Muscle layer of duodenum (tissue), 2 donors: ENCODE results near the gene IVNS1ABP.
"Not testable (repeated sequence)": the region's sequence is repeated elsewhere in the genome, so short reads cannot be mapped to it uniquely, and the experiment has no call there.

Experiments used
- H3K27ac ChIP-seq: one replicate; pipeline ENCODE4 v1.7.0; 2013; ENCODE audit warnings: mild to moderate bottlenecking, low read length
- H3K27me3 ChIP-seq: one replicate; pipeline ENCODE4 v1.7.0; 2013; ENCODE audit warnings: low read depth, mild to moderate bottlenecking, control low read depth, low read length
- H3K36me3 ChIP-seq, 2 donors: one replicate each; pipeline ENCODE4 v1.7.0; 2013; ENCODE audit warnings: low read length in 2 of 2, control low read depth in 1 of 2, mild to moderate bottlenecking in 1 of 2; ENCODE audit not compliant: insufficient read depth in 2 of 2, control insufficient read depth in 1 of 2
- H3K4me1 ChIP-seq, 2 donors: one replicate each; pipeline ENCODE4 v1.7.0; 2013; ENCODE audit warnings: low read length in 2 of 2, mild to moderate bottlenecking in 2 of 2, control low read depth in 1 of 2, moderate library complexity in 1 of 2; ENCODE audit not compliant: insufficient read depth in 2 of 2, control insufficient read depth in 1 of 2
- H3K4me3 ChIP-seq, 2 donors: one replicate each; pipeline ENCODE4 v1.7.0; 2013; ENCODE audit warnings: low read length in 2 of 2, low read depth in 1 of 2, mild to moderate bottlenecking in 1 of 2
- H3K9me3 ChIP-seq, 2 donors: one replicate each; pipeline ENCODE4 v1.7.0; 2013; ENCODE audit warnings: low read length in 2 of 2, control low read depth in 1 of 2, mild to moderate bottlenecking in 1 of 2; ENCODE audit not compliant: control insufficient read depth in 1 of 2
- donor health status: healthy.

IVNS1ABP gene

DNA sequence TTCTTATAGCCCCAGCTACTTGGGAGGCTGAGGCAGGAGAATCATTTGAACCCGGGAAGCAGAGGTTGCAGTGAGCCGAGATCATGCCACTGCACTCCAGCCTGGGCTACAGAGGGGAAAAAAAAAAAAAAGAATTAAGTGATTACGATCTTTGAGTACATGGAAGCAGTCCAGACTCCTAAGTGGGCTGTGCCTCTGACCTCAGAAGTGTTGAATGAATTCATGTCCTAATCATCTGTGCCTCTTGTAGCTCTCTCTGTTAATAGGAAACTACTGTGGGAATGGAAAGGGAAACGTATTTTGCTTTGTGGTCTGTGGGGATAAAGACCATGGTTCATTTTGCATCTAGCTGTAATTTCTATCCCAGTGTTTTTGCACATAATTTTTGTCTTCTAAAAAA lies 8.4 kb upstream of the IVNS1ABP start:
- Histone ChIP-seq H3K27me3 (no peaks in the 10 kb centered on the region), H3K4me3 (no peak overlapping the region), H3K36me3 (no peaks in the 10 kb centered on the region), H3K27ac (no peak overlapping the region), H3K9me3 (no peaks in the 10 kb centered on the region), H3K4me1 (no peaks in the 10 kb centered on the region)

DNA sequence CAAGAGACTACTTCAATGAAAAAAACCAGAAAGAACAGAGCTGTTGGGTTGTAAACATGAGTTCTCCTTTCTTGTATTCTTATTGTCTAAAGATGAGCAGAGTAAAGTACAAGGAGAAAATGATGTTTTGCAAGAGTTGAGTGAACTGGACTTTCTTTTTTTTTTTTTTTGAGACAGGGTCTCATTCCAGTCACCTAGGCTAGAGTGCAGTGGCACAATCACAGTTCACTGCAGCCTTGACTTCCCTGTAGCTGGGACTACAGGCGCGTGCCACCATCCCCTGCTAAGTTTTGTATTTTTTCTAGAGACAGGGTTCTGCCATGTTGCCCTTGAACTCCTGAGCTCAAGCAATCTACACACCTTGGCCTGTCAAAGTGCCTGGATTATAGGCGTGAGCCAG lies 7.1 kb upstream of the IVNS1ABP start:
- no peak overlapping the region for H3K4me3 ChIP-seq
- no peaks in the 10 kb centered on the region for H3K9me3 ChIP-seq
- no peaks in the 10 kb centered on the region for H3K36me3 ChIP-seq
- H3K4me1 ChIP-seq, result no peaks in the 10 kb centered on the region
- H3K27ac ChIP-seq, result no peak overlapping the region
- no peaks in the 10 kb centered on the region for H3K27me3 ChIP-seq

DNA sequence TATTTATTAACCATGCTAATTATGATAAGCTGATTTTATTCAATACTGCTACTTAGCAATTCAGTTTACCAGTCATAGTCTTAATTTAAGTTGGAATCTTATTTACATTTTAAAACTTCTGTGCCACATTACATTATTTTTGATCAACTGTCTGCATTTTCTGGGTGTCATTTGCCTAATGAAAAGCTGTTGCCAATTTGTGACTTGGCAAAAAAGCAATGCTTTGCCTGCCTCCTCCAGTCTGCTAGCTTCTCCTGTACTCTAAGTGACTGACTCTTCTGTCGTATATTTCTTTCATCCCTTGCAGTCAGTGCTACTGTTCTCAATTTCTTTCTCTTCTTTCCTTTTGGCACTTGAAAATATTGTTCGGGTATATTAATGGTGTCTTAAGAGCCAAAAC lies 5.6 kb upstream of the IVNS1ABP start:
- H3K36me3 ChIP-seq, result no peaks in the 10 kb centered on the region
- no peak overlapping the region for H3K4me3 ChIP-seq
- H3K27ac ChIP-seq, result no peak overlapping the region
- no peaks in the 10 kb centered on the region for H3K9me3 ChIP-seq
- peaks cover 5 to 8% of the 10 kb centered on the region in 2 donors for H3K4me1 ChIP-seq
- H3K27me3 ChIP-seq, result no peaks in the 10 kb centered on the region

DNA sequence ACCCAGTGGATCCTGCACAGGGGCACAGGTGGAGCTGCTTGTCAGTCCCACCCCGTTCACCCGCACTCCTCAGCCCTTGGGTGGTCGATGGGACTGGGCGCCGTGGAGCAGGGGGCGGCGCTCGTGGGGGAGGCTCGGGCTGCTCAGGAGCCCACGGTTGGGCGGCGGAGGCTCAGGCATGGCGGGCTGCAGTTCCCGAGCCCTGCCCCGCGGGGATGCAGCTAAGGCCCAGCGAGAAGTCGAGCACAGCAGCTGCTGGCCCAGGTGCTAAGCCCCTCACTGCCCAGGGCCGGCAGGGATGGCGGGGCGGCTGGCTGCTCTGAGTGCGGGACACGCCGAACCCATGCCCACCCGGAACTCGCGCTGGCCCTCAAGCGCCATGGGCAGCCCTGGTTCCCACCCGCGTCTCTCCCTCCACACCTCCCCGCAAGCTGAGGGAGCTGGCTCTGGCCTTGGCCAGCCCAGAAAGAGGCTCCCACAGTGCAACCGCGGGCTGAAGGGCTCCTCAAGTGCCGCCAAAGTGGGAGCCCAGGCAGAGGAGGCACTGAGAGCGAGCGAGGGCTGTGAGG lies 4.7 kb upstream of the IVNS1ABP start:
- not testable (repeated sequence) for H3K9me3 ChIP-seq, H3K4me3 ChIP-seq, H3K27me3 ChIP-seq, H3K36me3 ChIP-seq, H3K27ac ChIP-seq, H3K4me1 ChIP-seq

DNA sequence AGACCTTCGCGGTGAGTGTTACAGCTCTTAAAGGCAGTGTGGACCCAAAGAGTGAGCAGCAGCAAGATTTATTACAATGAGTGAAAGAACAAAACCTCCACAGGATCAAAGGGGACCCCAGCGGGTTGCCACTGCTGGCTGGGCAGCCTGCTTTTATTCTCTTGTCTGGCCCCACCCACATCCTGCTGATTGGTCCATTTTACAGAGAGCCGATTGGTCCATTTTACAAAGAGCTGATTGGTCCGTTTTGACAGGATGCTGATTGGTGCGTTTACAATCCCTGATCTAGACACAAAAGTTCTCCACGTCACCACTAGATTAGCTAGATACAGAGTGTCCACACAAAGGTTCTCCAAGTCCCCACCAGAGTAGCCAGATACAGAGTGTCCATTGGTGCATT lies 4.1 kb upstream of the IVNS1ABP start:
- H3K4me3 ChIP-seq, H3K36me3 ChIP-seq, H3K27me3 ChIP-seq, H3K9me3 ChIP-seq, H3K4me1 ChIP-seq, H3K27ac ChIP-seq: not testable (repeated sequence)

DNA sequence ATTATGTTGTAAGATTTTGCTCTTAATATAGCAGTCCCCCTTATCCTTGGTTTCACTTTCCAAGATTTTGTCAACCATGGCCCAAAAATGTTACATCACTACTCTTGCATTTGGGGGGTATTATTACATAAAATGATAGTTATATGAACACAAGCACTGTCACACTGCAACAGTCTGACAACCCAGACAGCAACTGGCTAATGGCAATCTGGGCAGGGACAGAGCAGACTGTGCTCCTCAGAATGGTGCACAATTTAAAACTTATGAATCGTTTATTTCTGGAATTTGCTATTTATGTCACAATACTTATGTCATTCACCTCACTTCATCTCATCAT lies 2.1 kb upstream of the IVNS1ABP start:
- Histone ChIP-seq H3K4me1 (peaks cover 5 to 24% of the 10 kb centered on the region in 2 donors), H3K36me3 (peaks cover 0 to 7% of the 10 kb centered on the region in 2 donors), H3K27ac (no peak overlapping the region)

DNA sequence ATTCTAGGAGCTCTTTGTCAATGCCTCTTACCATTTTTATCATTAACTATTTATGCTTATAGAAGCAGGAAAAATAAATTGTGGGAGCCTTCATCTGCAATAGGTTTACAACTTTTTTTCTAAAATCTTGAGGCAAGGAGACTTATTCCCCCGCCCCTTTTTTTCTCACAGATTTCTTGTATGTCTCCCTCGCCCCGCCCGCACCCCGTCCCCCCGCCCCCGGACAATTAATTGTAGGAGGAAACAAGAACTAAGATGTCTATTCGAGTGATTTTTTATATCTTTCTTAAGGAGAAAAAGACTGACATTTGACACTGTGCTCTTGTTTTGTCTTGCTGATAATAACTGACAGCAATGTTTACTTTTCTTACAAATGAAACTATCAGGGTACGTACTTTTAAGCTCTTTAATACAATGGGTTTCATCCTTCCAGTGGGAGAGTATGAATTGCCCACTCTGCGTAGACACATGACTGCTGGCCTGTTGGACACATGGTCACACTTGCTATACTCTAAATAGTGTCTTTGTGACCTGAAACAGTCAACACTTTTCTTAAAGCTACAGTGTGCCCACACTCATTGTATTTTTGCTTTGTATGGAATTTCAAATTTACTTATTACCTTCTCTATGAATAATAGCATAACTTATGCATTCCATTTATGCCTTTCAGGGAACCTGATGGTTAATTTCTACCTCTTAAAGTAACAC lies 1.5 kb upstream of the IVNS1ABP start:
- Histone ChIP-seq H3K4me1 (peaks cover 5 to 26% of the 10 kb centered on the region in 2 donors), H3K4me3 (peak overlapping the region in 1 of 2 donors; percentile 90), H3K27ac (peak overlapping the region; percentile 91), H3K9me3 (no peaks in the 10 kb centered on the region), H3K27me3 (no peaks in the 10 kb centered on the region), H3K36me3 (peaks cover 0 to 7% of the 10 kb centered on the region in 2 donors)

More for the DNA sequence above, 2.1 kb upstream of the IVNS1ABP start:
- H3K4me3 ChIP-seq, result no peak overlapping the region
- no peaks in the 10 kb centered on the region for H3K27me3 ChIP-seq
- H3K9me3 ChIP-seq, result no peaks in the 10 kb centered on the region

DNA sequence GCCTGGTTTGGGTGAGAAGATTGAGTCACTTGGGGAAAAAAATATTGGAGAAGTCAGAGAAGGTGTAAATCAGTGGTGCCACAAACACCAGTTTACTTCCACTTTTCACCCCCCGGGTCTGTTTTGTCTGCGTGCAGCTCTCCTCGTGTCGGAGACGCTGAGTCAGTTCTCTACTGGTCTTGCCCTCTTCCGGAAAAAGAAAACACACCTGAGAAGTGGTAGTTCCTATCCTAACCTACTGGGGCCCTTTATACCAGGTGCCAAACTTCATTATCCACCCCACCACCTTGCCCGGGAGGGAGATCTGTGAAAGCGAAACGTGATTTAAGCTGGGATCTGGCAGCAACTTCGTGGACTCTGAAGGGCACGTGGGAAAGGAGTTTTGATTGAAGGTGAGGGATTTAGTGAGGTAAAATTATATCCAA lies 855 bp upstream of the IVNS1ABP start:
- Histone ChIP-seq H3K9me3 (no peaks in the 10 kb centered on the region), H3K4me3 (peak overlapping the region; percentile 90), H3K36me3 (peaks cover 0 to 7% of the 10 kb centered on the region in 2 donors), H3K4me1 (peaks cover 5 to 26% of the 10 kb centered on the region in 2 donors), H3K27me3 (no peaks in the 10 kb centered on the region), H3K27ac (peak overlapping the region; percentile 91)

DNA sequence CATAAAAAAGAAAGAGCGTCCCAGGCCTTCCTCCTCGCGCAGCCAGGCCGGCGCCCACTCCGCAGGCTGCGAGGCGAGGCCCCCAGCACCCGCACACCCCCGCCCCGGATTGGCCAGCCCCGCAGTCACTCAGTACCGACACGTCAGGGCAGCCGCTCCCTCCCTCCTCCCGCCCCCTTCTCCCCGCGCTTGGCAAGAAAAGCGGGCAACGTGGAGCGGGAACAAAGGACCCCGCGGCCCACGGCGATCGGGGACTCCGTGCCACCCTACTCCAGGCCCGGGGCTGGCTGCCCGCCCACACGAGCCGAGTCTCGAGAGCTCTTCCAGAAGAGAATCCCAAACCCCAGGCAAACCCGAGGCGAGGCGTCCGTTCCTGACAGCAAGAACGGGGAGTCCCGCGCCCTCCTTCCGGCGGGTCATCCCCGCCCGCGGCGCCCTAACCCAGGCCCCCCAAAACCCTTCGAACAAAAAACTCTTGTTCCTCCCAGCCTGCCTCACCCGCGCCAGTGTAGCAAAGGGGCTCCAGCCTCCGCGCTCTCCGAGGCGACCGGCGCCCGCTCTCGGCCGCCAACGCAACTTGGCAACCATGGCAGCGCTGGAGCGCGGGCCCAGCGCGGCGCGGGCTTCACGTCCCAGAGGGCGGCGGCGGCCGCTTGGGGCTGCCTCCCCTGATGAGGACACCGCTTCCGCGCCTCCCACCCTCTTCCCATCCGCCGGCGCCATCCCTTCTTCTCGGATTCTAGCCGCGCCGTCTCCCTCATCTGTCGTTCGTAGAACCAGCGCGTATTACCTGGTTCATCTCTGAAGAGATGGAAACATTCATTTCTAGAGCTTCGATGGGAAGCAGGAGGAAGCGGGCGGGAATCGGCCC lies 645 bp downstream of the IVNS1ABP start:
- H3K4me1 ChIP-seq, result peaks cover 13 to 30% of the 10 kb centered on the region in 2 donors
- no peaks in the 10 kb centered on the region for H3K27me3 ChIP-seq
- peak overlapping the region; percentile 97 for H3K27ac ChIP-seq
- H3K9me3 ChIP-seq, result no peaks in the 10 kb centered on the region
- peak overlapping the region; percentile 90 for H3K4me3 ChIP-seq
- peaks cover 0 to 7% of the 10 kb centered on the region in 2 donors for H3K36me3 ChIP-seq

DNA sequence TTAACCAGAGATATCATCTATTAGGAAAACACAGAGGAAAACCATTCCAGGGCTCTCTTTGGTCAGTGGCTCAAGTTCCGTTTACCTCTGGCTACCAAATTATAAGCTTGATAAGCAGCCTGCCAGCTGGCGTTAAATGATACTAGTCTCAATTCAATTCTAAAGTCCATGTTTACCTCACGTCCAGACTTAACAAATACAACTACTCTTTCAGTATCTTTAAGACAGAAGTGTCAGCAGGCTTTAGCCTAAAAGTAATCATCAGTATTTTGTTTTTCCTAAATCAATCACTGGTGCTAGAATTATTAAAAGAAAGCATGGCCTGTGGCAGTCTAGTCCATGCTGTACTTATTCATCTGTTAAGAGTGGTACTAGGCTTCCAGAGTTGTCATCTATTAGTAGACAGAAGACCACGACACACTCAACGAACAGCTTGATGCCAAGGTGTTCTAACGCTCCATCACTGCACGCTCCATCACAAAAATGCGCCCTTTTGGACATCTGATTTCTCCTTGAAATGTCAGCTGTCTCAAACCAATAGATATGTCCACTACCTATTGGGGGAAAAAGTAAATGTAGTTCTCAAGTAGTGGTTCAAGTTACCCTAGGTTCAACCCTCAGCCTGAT lies 1.5 kb downstream of the IVNS1ABP start:
- H3K4me1 ChIP-seq, result peaks cover 13 to 30% of the 10 kb centered on the region in 2 donors
- H3K36me3 ChIP-seq, result peaks cover 0 to 7% of the 10 kb centered on the region in 2 donors
- peak overlapping the region; percentile 82 for H3K27ac ChIP-seq
- H3K9me3 ChIP-seq, result no peaks in the 10 kb centered on the region
- peak overlapping the region; percentile 90 for H3K4me3 ChIP-seq
- no peaks in the 10 kb centered on the region for H3K27me3 ChIP-seq

DNA sequence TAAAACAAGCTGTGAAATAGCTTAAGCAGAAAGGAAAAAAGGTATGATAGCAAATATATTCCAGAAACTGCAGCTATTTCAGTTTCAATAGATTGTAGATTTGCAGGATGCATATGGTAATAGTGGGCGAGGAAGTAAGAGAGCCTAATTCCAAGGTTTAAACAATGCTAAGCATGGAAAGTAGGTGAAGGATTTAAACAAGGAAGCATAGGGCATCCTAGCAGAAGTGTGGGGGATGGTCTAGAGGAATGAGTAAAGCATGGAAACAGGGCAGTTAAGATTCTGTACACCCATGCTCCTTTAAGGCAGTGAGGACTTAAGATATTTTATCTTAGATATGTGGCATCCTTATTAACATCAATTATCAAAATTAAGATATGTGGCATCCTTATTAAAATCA lies 2.6 kb downstream of the IVNS1ABP start:
- no peaks in the 10 kb centered on the region for H3K27me3 ChIP-seq
- no peaks in the 10 kb centered on the region for H3K9me3 ChIP-seq
- peak overlapping the region; percentile 15 to 90 for H3K4me3 ChIP-seq
- no peak overlapping the region for H3K27ac ChIP-seq
- H3K36me3 ChIP-seq, result peaks cover 4 to 11% of the 10 kb centered on the region in 2 donors
- H3K4me1 ChIP-seq, result peaks cover 13 to 35% of the 10 kb centered on the region in 2 donors
